IMR-90 (cell line): ENCODE data around the gene DPPA2. TPM values are rescaled to one million over a fixed set of nuclear protein-coding genes. Genes with fewer than 3 reads are reported as not detected.

Experiments
- ATAC-seq: fragments of 200-7000 bp; cut with Tn5 transposase; 2 replicates; pipeline ENCODE4 v1.9.1; 2020; ENCODE audit warnings: low read depth, mild to moderate bottlenecking, moderate library complexity
- BruUV-seq: library from RNA; stranded (reverse); fragments of 400-500 nt; replicated peaks from 2 replicates; lab custom pipeline; 2021; lab: Mats Ljungman, UMichigan
- CTCF ChIA-PET: fragments of 300-600 bp; formaldehyde crosslinking; extraction: SDS; loops from one replicate; lab custom pipeline; 2021; ENCODE audit warnings: antibody characterized with exemption; lab: Yijun Ruan, JAX
- POLR2A ChIA-PET: fragments of 300-600 bp; sonication (Branson Sonifier 250); formaldehyde crosslinking; loops from one replicate; lab custom pipeline; 2022; ENCODE audit warnings: antibody characterized with exemption; ENCODE audit not compliant: unreplicated experiment; lab: Charles Lee
- DNase-seq: peaks from one replicate; pipeline ENCODE4 v3.0.0; 2013
- H2AFZ ChIP-seq: replicated peaks from 2 replicates; pipeline ENCODE3; 2013; ENCODE audit warnings: low read length, mild to moderate bottlenecking; ENCODE audit not compliant: poor library complexity
- H2AK5ac ChIP-seq: 2 replicates; pipeline ENCODE4 v1.6.1; 2013; ENCODE audit warnings: low read depth, low read length, inconsistent platforms
- H2AK9ac ChIP-seq: replicated peaks from 2 replicates; pipeline ENCODE3; 2013; ENCODE audit warnings: mild to moderate bottlenecking, low read depth, low read length, moderate library complexity; ENCODE audit not compliant: poor library complexity
- H2BK120ac ChIP-seq: 2 replicates; pipeline ENCODE4 v1.6.1; 2013; ENCODE audit warnings: low read depth, low read length, inconsistent platforms
- H2BK15ac ChIP-seq: 3 replicates; pipeline ENCODE4 v1.6.1; 2013; ENCODE audit warnings: low read depth, low read length, inconsistent platforms
- H2BK20ac ChIP-seq: 2 replicates; pipeline ENCODE4 v1.6.1; 2013; ENCODE audit warnings: low read depth, mild to moderate bottlenecking, inconsistent platforms, low read length, moderate library complexity
- H2BK5ac ChIP-seq: 2 replicates; pipeline ENCODE4 v1.6.1; 2013; ENCODE audit warnings: mild to moderate bottlenecking, low read depth, low read length, inconsistent platforms; ENCODE audit not compliant: poor library complexity, severe bottlenecking
- H3K14ac ChIP-seq: replicated peaks from 2 replicates; pipeline ENCODE4 v1.6.1; 2013; ENCODE audit warnings: low read depth, low read length, inconsistent platforms
- H3K18ac ChIP-seq: 2 replicates; pipeline ENCODE4 v1.6.1; 2013; ENCODE audit warnings: low read depth, low read length, control low read depth
- H3K23ac ChIP-seq: 2 replicates; pipeline ENCODE4 v1.6.1; 2013; ENCODE audit warnings: low read depth, low read length, inconsistent platforms
- H3K27ac ChIP-seq: 2 replicates; pipeline ENCODE4 v1.5.1; 2013; ENCODE audit warnings: mild to moderate bottlenecking, control low read depth, low read length; ENCODE audit not compliant: insufficient read depth
- H3K27me3 ChIP-seq: 2 replicates; pipeline ENCODE4 v1.6.1; 2013; ENCODE audit warnings: low read length; ENCODE audit not compliant: control insufficient read depth, insufficient read depth
- H3K36me3 ChIP-seq: 2 replicates; pipeline ENCODE4 v1.6.1; 2013; ENCODE audit warnings: low read length, mixed read lengths; ENCODE audit not compliant: control insufficient read depth, insufficient read depth
- H3K4ac ChIP-seq: 2 replicates; pipeline ENCODE4 v1.6.1; 2013; ENCODE audit warnings: low read depth, low read length, inconsistent platforms
- H3K4me1 ChIP-seq: 2 replicates; pipeline ENCODE4 v1.6.1; 2013; ENCODE audit warnings: low read length, mixed read lengths; ENCODE audit not compliant: control insufficient read depth, insufficient read depth
- H3K4me2 ChIP-seq: 2 replicates; pipeline ENCODE4 v1.6.1; 2013; ENCODE audit warnings: low read depth, mild to moderate bottlenecking, control low read depth, low read length, moderate library complexity
- H3K4me3 ChIP-seq: 2 replicates; pipeline ENCODE4 v1.5.1; 2013; ENCODE audit warnings: low read depth, mild to moderate bottlenecking, control low read depth, low read length, moderate library complexity; ENCODE audit not compliant: insufficient read depth
- H3K56ac ChIP-seq: 2 replicates; pipeline ENCODE4 v1.6.1; 2013; ENCODE audit warnings: low read length, inconsistent platforms; ENCODE audit not compliant: insufficient read depth; ENCODE audit errors: extremely low read depth
- H3K79me1 ChIP-seq, 2 experiments: 2 replicates each; pipeline ENCODE4 v1.6.1; 2013; ENCODE audit warnings: low read length in 2 of 2, inconsistent platforms in 1 of 2, low read depth in 1 of 2
- H3K9ac ChIP-seq: 2 replicates; pipeline ENCODE4 v1.6.1; 2013; ENCODE audit warnings: low read depth, low read length, control low read depth
- H3K9me1 ChIP-seq: 2 replicates; pipeline ENCODE4 v1.6.1; 2013; ENCODE audit warnings: low read length, inconsistent platforms; ENCODE audit not compliant: insufficient read depth
- H3K9me3 ChIP-seq: 2 replicates; pipeline ENCODE4 v1.6.1; 2013; ENCODE audit warnings: low read length; ENCODE audit not compliant: control insufficient read depth, insufficient read depth
- H4K20me1 ChIP-seq: 2 replicates; pipeline ENCODE4 v1.6.1; 2013; ENCODE audit warnings: low read length, inconsistent platforms; ENCODE audit not compliant: insufficient read depth
- H4K5ac ChIP-seq: 2 replicates; pipeline ENCODE4 v1.6.1; 2013; ENCODE audit warnings: mild to moderate bottlenecking, low read depth, low read length, control low read depth
- H4K8ac ChIP-seq, 2 experiments: 2 replicates each; pipeline ENCODE4 v1.6.1; 2013; ENCODE audit warnings: low read depth in 2 of 2, low read length in 2 of 2, control low read depth in 1 of 2, inconsistent platforms in 1 of 2
- H4K91ac ChIP-seq: 2 replicates; pipeline ENCODE4 v1.6.1; 2013; ENCODE audit warnings: low read depth, low read length, inconsistent platforms; ENCODE audit not compliant: insufficient read depth
- BHLHE40 ChIP-seq: fragments of 150-350 bp; IDR thresholded peaks from 2 replicates; pipeline ENCODE4 v1.6.1; 2016; ENCODE audit warnings: mild to moderate bottlenecking, low read depth, low read length
- CEBPB ChIP-seq: IDR thresholded peaks from 2 replicates; pipeline ENCODE4 v1.6.1; 2012; ENCODE audit warnings: low read depth, low read length, improper control_type of control experiment
- CHD1 ChIP-seq: IDR thresholded peaks from 2 replicates; pipeline ENCODE4 v1.6.1; 2012; ENCODE audit warnings: low read depth, low read length, improper control_type of control experiment
- ELK1 ChIP-seq: fragments of 150-350 bp; IDR thresholded peaks from 2 replicates; pipeline ENCODE4 v1.6.1; 2016; ENCODE audit warnings: low read depth, mild to moderate bottlenecking, low read length, moderate library complexity, borderline replicate concordance
- FOS ChIP-seq: fragments of 150-350 bp; IDR thresholded peaks from 2 replicates; pipeline ENCODE4 v1.6.1; 2016; ENCODE audit warnings: low read depth, low read length
- MAFK ChIP-seq: IDR thresholded peaks from 2 replicates; pipeline ENCODE4 v1.6.1; 2012; ENCODE audit warnings: low read depth, low read length, improper control_type of control experiment
- MAZ ChIP-seq: IDR thresholded peaks from 2 replicates; pipeline ENCODE4 v1.6.1; 2012; ENCODE audit warnings: low read depth, mild to moderate bottlenecking, low read length, improper control_type of control experiment, moderate library complexity, borderline replicate concordance
- MXI1 ChIP-seq: IDR thresholded peaks from 2 replicates; pipeline ENCODE4 v1.6.1; 2012; ENCODE audit warnings: low read depth, mild to moderate bottlenecking, low read length, moderate library complexity, borderline replicate concordance
- POLR2A ChIP-seq: IDR thresholded peaks from 2 replicates; pipeline ENCODE4 v1.6.1; 2012; ENCODE audit warnings: mild to moderate bottlenecking, low read depth, low read length
- RAD21 ChIP-seq: IDR thresholded peaks from 2 replicates; pipeline ENCODE4 v1.6.1; 2012; ENCODE audit warnings: low read length, improper control_type of control experiment
- RCOR1 ChIP-seq: IDR thresholded peaks from 2 replicates; pipeline ENCODE4 v1.6.1; 2012; ENCODE audit warnings: mild to moderate bottlenecking, low read length, improper control_type of control experiment; ENCODE audit not compliant: insufficient replicate concordance
- RFX5 ChIP-seq: IDR thresholded peaks from 2 replicates; pipeline ENCODE4 v1.8.0; 2012; ENCODE audit warnings: low read depth, mild to moderate bottlenecking, low read length, moderate library complexity
- SMC3 ChIP-seq: fragments of 150-350 bp; IDR thresholded peaks from 2 replicates; pipeline ENCODE4 v1.6.1; 2016; ENCODE audit warnings: low read depth, mild to moderate bottlenecking, antibody characterized with exemption, low read length, moderate library complexity
- USF2 ChIP-seq: fragments of 150-350 bp; IDR thresholded peaks from 2 replicates; pipeline ENCODE4 v1.6.1; 2017; ENCODE audit warnings: mild to moderate bottlenecking, antibody characterized with exemption, low read length, low read depth
- WGBS, 2 experiments: methylation state at CpG; one replicate each; pipeline versions ENCODE4 v1.1.5 to v1.1.7; 2013; ENCODE audit warnings: missing lambda C conversion rate in 2 of 2; ENCODE audit not compliant: insufficient read length in 1 of 2; ENCODE audit errors: extremely low coverage in 2 of 2; 5-methylcytosine and 5-hydroxymethylcytosine counted together
- dilution Hi-C: fragments of 300-500 bp; cut with HindIII; formaldehyde crosslinking; loops from one replicate; pipeline ENCODE4 v1.14.3; 2018; ENCODE audit warnings: low sequenced_read_pairs; ENCODE audit not compliant: unreplicated experiment
- in situ Hi-C: fragments of 300-500 bp; cut with MboI; formaldehyde crosslinking; loops from 3 replicates; pipeline ENCODE4 v1.14.3; 2019; ENCODE audit warnings: low sequenced_read_pairs, inconsistent platforms, mixed read lengths
- intact Hi-C: fragments of 100-400 bp; cut with micrococcal nuclease; formaldehyde crosslinking; loops from 2 replicates; pipeline ENCODE4 v1.10.0; 2022
- polyA plus RNA-seq, 3 experiments: library from polyadenylated mRNA; depleted of rRNA; stranded (reverse); fragments of >200 nt; gene quantifications; 2 replicates each; pipeline ENCODE4 v1.2.3, GENCODE V29; 2012; ENCODE audit warnings: low replicate concordance in 1 of 3
- total RNA-seq: library from RNA; depleted of rRNA; stranded (reverse); fragments of >200 nt; gene quantifications from 2 replicates; pipeline ENCODE4 v1.2.3, GENCODE V29; 2012
- TF ChIP-seq, protein P1 (sequence below): conservative IDR thresholded peaks from 2 replicates; pipeline ENCODE4 v1.5.1; 2012; ENCODE audit warnings: mild to moderate bottlenecking, low read depth, low read length, improper control_type of control experiment

Gene DPPA2
- total and polyA plus RNA-seq, 2 of the 4 experiments (the other 2 are of a cell fraction), result not detected

- no peak overlapping the region for H3K23ac ChIP-seq
- no peak overlapping the region for H3K9ac ChIP-seq
- H3K9me3 ChIP-seq, result peaks cover 4% of the 10 kb centered on the region
- ChIA-PET POLR2A (no interaction called here), CTCF (interaction anchor here (0.7 kb wide), 1 partner anchor 54 kb away, joined by 4 read pairs; no protein-coding TSS in a partner anchor)
- H4K20me1 ChIP-seq, result no peaks in the 10 kb centered on the region
- H3K36me3 ChIP-seq, result no peaks in the 10 kb centered on the region
- no peak overlapping the region for H3K14ac ChIP-seq
- no peak overlapping the region for H2BK120ac ChIP-seq
- H2AK5ac ChIP-seq, result no peak overlapping the region
- H4K5ac ChIP-seq, result no peak overlapping the region
- H3K27me3 ChIP-seq, result no peaks in the 10 kb centered on the region
- no peak overlapping the region for H2AFZ ChIP-seq
- H3K4me1 ChIP-seq, result no peaks in the 10 kb centered on the region
- ATAC-seq, result no peak
- in situ Hi-C loops (no loop called here), intact Hi-C loops (no loop called here), dilution Hi-C loops (no loop called here)
- H3K27ac ChIP-seq, result no peak overlapping the region
- no peak overlapping the region for H3K4me3 ChIP-seq
- H3K9me1 ChIP-seq, result no peaks in the 10 kb centered on the region
- no peak overlapping the region for H2BK5ac ChIP-seq
- no peak overlapping the region for H2BK15ac ChIP-seq
- no TSS peak for BruUV-seq
- no peak for DNase-seq
- WGBS, 2 experiments, result no CpG with 5 or more reads among the region's 8 CpGs
- H2AK9ac ChIP-seq, result no peak overlapping the region
- H3K79me1 ChIP-seq, result no peaks in the 10 kb centered on the region
- H4K8ac ChIP-seq, result no peak overlapping the region
- H4K91ac ChIP-seq, result no peak overlapping the region
- no peak overlapping the region for H2BK20ac ChIP-seq
- no peak overlapping the region for H3K18ac ChIP-seq
- no peak overlapping the region for H3K4me2 ChIP-seq
- no peak overlapping the region for H3K56ac ChIP-seq
- H3K4ac ChIP-seq, result no peak overlapping the region
- TF ChIP-seq RAD21, result no peak
- TF ChIP-seq ELK1, result no peak
- no peak for TF ChIP-seq BHLHE40
- TF ChIP-seq POLR2A, result no peak
- no peak for TF ChIP-seq MAZ
- no peak for TF ChIP-seq MXI1
- no peak for TF ChIP-seq FOS
- no peak for TF ChIP-seq RFX5
- TF ChIP-seq, protein P1, sequence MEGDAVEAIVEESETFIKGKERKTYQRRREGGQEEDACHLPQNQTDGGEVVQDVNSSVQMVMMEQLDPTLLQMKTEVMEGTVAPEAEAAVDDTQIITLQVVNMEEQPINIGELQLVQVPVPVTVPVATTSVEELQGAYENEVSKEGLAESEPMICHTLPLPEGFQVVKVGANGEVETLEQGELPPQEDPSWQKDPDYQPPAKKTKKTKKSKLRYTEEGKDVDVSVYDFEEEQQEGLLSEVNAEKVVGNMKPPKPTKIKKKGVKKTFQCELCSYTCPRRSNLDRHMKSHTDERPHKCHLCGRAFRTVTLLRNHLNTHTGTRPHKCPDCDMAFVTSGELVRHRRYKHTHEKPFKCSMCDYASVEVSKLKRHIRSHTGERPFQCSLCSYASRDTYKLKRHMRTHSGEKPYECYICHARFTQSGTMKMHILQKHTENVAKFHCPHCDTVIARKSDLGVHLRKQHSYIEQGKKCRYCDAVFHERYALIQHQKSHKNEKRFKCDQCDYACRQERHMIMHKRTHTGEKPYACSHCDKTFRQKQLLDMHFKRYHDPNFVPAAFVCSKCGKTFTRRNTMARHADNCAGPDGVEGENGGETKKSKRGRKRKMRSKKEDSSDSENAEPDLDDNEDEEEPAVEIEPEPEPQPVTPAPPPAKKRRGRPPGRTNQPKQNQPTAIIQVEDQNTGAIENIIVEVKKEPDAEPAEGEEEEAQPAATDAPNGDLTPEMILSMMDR, result no peak
- TF ChIP-seq MAFK, result no peak
- TF ChIP-seq CEBPB, result no peak
- no peak for TF ChIP-seq SMC3
- no peak for TF ChIP-seq CHD1
- no peak for TF ChIP-seq USF2
- no peak for TF ChIP-seq RCOR1
Measured at GRCh38 chr3:109355625-109356441, 39.5 kb upstream of the DPPA2 start.
